Spleen (tissue), 11 donors: ENCODE results near the gene MRC2. TPM values are rescaled to one million over a fixed set of nuclear protein-coding genes. Genes with fewer than 3 reads are reported as not detected.
"Not testable (repeated sequence)": the region's sequence is repeated elsewhere in the genome, so short reads cannot be mapped to it uniquely, and the experiment has no call there.

Source experiments
- DNase-seq: peaks from one replicate; pipeline ENCODE4 v3.0.0-alpha.2; 2020
- H3K27ac ChIP-seq, 8 donors: fragments of 200-600 bp; sonication (generic) in 7 of 8; 1 replicate in 4 of 8; 2 replicates in 4 of 8; pipeline versions ENCODE4 v1.5.0 to v1.8.0; 2016 to 2021; ENCODE audit warnings: inconsistent platforms in 4 of 8, mild to moderate bottlenecking in 4 of 8, moderate library complexity in 1 of 8
- H3K27me3 ChIP-seq, 7 donors: fragments of 200-600 bp; sonication (generic) in 6 of 7; replicated peaks in 1 of 7; 1 replicate in 4 of 7; 2 replicates in 3 of 7; pipeline versions ENCODE4 v1.5.0 to v1.8.0; 2016 to 2021; ENCODE audit warnings: inconsistent platforms in 3 of 7, mild to moderate bottlenecking in 1 of 7
- H3K36me3 ChIP-seq, 6 donors: fragments of 200-600 bp; sonication (generic) in 5 of 6; 1 replicate in 4 of 6; 2 replicates in 2 of 6; pipeline versions ENCODE4 v1.5.0 to v1.8.0; 2016 to 2021; ENCODE audit warnings: inconsistent platforms in 2 of 6
- H3K4me1 ChIP-seq, 6 donors: fragments of 200-600 bp; sonication (generic) in 5 of 6; 1 replicate in 3 of 6; 2 replicates in 3 of 6; pipeline versions ENCODE4 v1.5.0 to v1.8.0; 2016 to 2021; ENCODE audit warnings: inconsistent platforms in 3 of 6
- H3K4me3 ChIP-seq, 8 donors: fragments of 200-600 bp; sonication (generic) in 7 of 8; 1 replicate in 4 of 8; 2 replicates in 4 of 8; pipeline versions ENCODE4 v1.5.0 to v1.8.0; 2016 to 2021; ENCODE audit warnings: inconsistent platforms in 4 of 8, mild to moderate bottlenecking in 4 of 8, moderate library complexity in 2 of 8
- H3K9me3 ChIP-seq, 8 donors: fragments of 200-600 bp; sonication (generic) in 7 of 8; 1 replicate in 4 of 8; 2 replicates in 4 of 8; pipeline versions ENCODE4 v1.5.0 to v1.8.0; 2016 to 2021; ENCODE audit warnings: inconsistent platforms in 4 of 8
- CTCF ChIP-seq, 11 experiments: fragments of 200-600 bp in 7 of 11; fragments of 450-650 bp in 4 of 11; sonication (generic) in 4 of 11; IDR thresholded peaks in 8 of 11; conservative IDR thresholded peaks in 3 of 11; 1 replicate in 7 of 11; 2 replicates in 4 of 11; pipeline versions ENCODE4 v1.4.0 to v1.8.0; 2016 to 2021; ENCODE audit warnings: antibody characterized with exemption in 11 of 11, inconsistent platforms in 4 of 11, mild to moderate bottlenecking in 1 of 11
- POLR2A ChIP-seq, 3 donors: fragments of 450-650 bp; IDR thresholded peaks; one replicate each; pipeline ENCODE4 v1.5.1; 2017; ENCODE audit warnings: antibody characterized with exemption in 3 of 3, mild to moderate bottlenecking in 1 of 3
- POLR2AphosphoS5 ChIP-seq, 3 donors: sonication (generic); formaldehyde crosslinking; IDR thresholded peaks; one replicate each; pipeline ENCODE4 v1.5.1; 2017; ENCODE audit warnings: antibody characterized with exemption in 3 of 3
- WGBS, 5 donors: extraction: QIAGEN DNeasy Blood & Tissue Kit in 3 of 5; methylation state at CpG; one replicate each; pipeline versions ENCODE4 v1.1.5 to v1.1.7; 2013 to 2018; 5-methylcytosine and 5-hydroxymethylcytosine counted together
- intact Hi-C: fragments of 100-400 bp; cut with DNase I; formaldehyde crosslinking; loops from one replicate; pipeline ENCODE4 v1.15.0; 2023; ENCODE audit warnings: low total_unique reads
- polyA plus RNA-seq, 3 donors: library from polyadenylated mRNA; stranded (reverse); fragments of 200-250 nt; gene quantifications; one replicate each; pipeline ENCODE4 v1.2.1, GENCODE V29; 2013
- total RNA-seq, 7 donors: library from RNA; depleted of rRNA in 3 of 7; stranded (reverse); fragments of >200 nt in 3 of 7; fragmentation: NEBNext Ultra II Directional in 4 of 7; extraction: Animal tissue kit (Norgen Biotek cat#: 25700) in 4 of 7; gene quantifications; one replicate each; pipeline versions ENCODE4 v1.1.0 to v1.2.1, GENCODE V29; 2016 to 2021
- donor health status: healthy with polysubstance abuse.
- donor health status: DM: no; HTN: no; CAD: no; lungs with moderate emphysema.
- donor health status: DM: no; HTN: no; CAD: no.
- donor health status: Bipolar disorder and iron deficiency.
- donor health status: healthy.
- donor health status: DM: no; HTN: no; CAD: no.
- donor health status: DM: yes; HTN: yes; CAD: no.

Gene MRC2
- total and polyA plus RNA-seq, 10 donors = 4.5 to 75.1 (median 38.7) TPM

- no peak for TF ChIP-seq POLR2A (IDR thresholded peaks at IDR 0.05)
- no peak for TF ChIP-seq CTCF (IDR thresholded peaks at IDR 0.05 in 8 of 11, conservative IDR thresholded peaks at IDR 0.05 in 3 of 11)
- no peak for TF ChIP-seq POLR2AphosphoS5 (IDR thresholded peaks at IDR 0.05)
- H3K9me3 ChIP-seq = no peaks in the 10 kb centered on the region
- DNase-seq = no peak
- no peak overlapping the region for H3K4me3 ChIP-seq
- H3K4me1 ChIP-seq = no peaks in the 10 kb centered on the region
- peaks cover 3 to 100% (median 59%) of the 10 kb centered on the region in 6 donors for H3K36me3 ChIP-seq
- H3K27ac ChIP-seq = no peak overlapping the region
- intact Hi-C loops = no loop called here
- WGBS, 5 donors = 87 to 97% (median 95%) methylated on average over 1 of the region's 1 CpG
- H3K27me3 ChIP-seq = no peaks in the 10 kb centered on the region
Observed at GRCh38 chr17:62581764-62582163, 45.7 kb upstream of the MRC2 start.

GRCh38 chr17:62587554-62587953, 39.9 kb upstream of the MRC2 start:
- Histone ChIP-seq H3K4me3 (no peak overlapping the region), H3K27ac (no peak overlapping the region), H3K36me3 (peaks cover 5 to 100% (median 59%) of the 10 kb centered on the region in 6 donors), H3K27me3 (no peaks in the 10 kb centered on the region), H3K4me1 (no peaks in the 10 kb centered on the region), H3K9me3 (no peaks in the 10 kb centered on the region)
- TF ChIP-seq CTCF (IDR thresholded peaks at IDR 0.05 in 8 of 11, conservative IDR thresholded peaks at IDR 0.05 in 3 of 11) (no peak), POLR2A (IDR thresholded peaks at IDR 0.05) (no peak), POLR2AphosphoS5 (IDR thresholded peaks at IDR 0.05) (no peak)
- intact Hi-C loops = no loop called here
- no peak for DNase-seq
- WGBS, 5 donors = 84 to 96% (median 95%) methylated on average over 2 of the region's 2 CpGs

- 89 to 93% (median 92%) methylated on average over 7 of the region's 7 CpGs for WGBS, 5 donors
- H3K36me3 ChIP-seq = peaks cover 5 to 100% (median 57%) of the 10 kb centered on the region in 6 donors
- intact Hi-C loops = no loop called here
Observed at GRCh38 chr17:62588109-62588508, 39.4 kb upstream of the MRC2 start.

GRCh38 chr17:62591333-62591732, 36.1 kb upstream of the MRC2 start:
- 88 to 95% (median 91%) methylated on average over 6 of the region's 6 CpGs for WGBS, 5 donors

More at GRCh38 chr17:62588109-62588508, 39.4 kb upstream of the MRC2 start:
- Histone ChIP-seq H3K9me3 (no peaks in the 10 kb centered on the region), H3K4me3 (no peak overlapping the region), H3K27ac (no peak overlapping the region), H3K27me3 (no peaks in the 10 kb centered on the region), H3K4me1 (no peaks in the 10 kb centered on the region)
- DNase-seq = no peak
- TF ChIP-seq POLR2AphosphoS5 (IDR thresholded peaks at IDR 0.05) (no peak), POLR2A (IDR thresholded peaks at IDR 0.05) (no peak), CTCF (IDR thresholded peaks at IDR 0.05 in 8 of 11, conservative IDR thresholded peaks at IDR 0.05 in 3 of 11) (no peak)

GRCh38 chr17:62591822-62592221, 35.6 kb upstream of the MRC2 start:
- DNase-seq, H3K27me3 ChIP-seq, intact Hi-C loops, H3K4me1 ChIP-seq, H3K4me3 ChIP-seq, H3K27ac ChIP-seq, H3K9me3 ChIP-seq: not testable (repeated sequence)
- 78 to 92% (median 85%) methylated on average over 11 of the region's 11 CpGs for WGBS, 5 donors
- peaks cover 2 to 100% (median 61%) of the 10 kb centered on the region in 6 donors for H3K36me3 ChIP-seq

More at GRCh38 chr17:62591333-62591732, 36.1 kb upstream of the MRC2 start:
- H3K4me3 ChIP-seq = no peak overlapping the region
- H3K36me3 ChIP-seq = peaks cover 2 to 100% (median 61%) of the 10 kb centered on the region in 6 donors
- H3K9me3 ChIP-seq = peaks cover 0 to 3% (median 0%) of the 10 kb centered on the region in 8 donors
- intact Hi-C loops = no loop called here
- DNase-seq = no peak
- H3K27me3 ChIP-seq = no peaks in the 10 kb centered on the region
- no peak overlapping the region for H3K27ac ChIP-seq
- H3K4me1 ChIP-seq = no peaks in the 10 kb centered on the region
- no peak for TF ChIP-seq POLR2A (IDR thresholded peaks at IDR 0.05)
- TF ChIP-seq POLR2AphosphoS5 (IDR thresholded peaks at IDR 0.05) = no peak
- no peak for TF ChIP-seq CTCF (IDR thresholded peaks at IDR 0.05 in 8 of 11, conservative IDR thresholded peaks at IDR 0.05 in 3 of 11)
